RWPE2 (cell line): ENCODE measurements around the gene DHX15.

Experiments
- ATAC-seq: fragments of 200-7000 bp; cut with Tn5 transposase; 3 replicates; pipeline ENCODE4 v1.9.1; 2021; ENCODE audit warnings: low read depth
- DNase-seq: peaks from one replicate; pipeline ENCODE4 v3.0.0-alpha.2; 2020; ENCODE audit warnings: low spot score
- H3K27ac ChIP-seq: fragments of 450-650 bp; 2 replicates; pipeline ENCODE4 v1.5.1; 2017; ENCODE audit warnings: mild to moderate bottlenecking; ENCODE audit not compliant: poor library complexity, severe bottlenecking
- H3K27me3 ChIP-seq: fragments of 250-450 bp; sonication (Bioruptor Pico); 2 replicates; pipeline ENCODE4 v1.5.1; 2021; ENCODE audit warnings: mild to moderate bottlenecking, moderate library complexity; ENCODE audit not compliant: insufficient read depth, poor library complexity, severe bottlenecking
- H3K36me3 ChIP-seq: fragments of 250-450 bp; sonication (Bioruptor Pico); 2 replicates; pipeline ENCODE4 v1.5.1; 2020; ENCODE audit warnings: low read depth, mild to moderate bottlenecking, moderate library complexity
- H3K4me1 ChIP-seq: fragments of 250-450 bp; sonication (Bioruptor Pico); 2 replicates; pipeline ENCODE4 v1.5.1; 2021; ENCODE audit warnings: mild to moderate bottlenecking, moderate library complexity; ENCODE audit not compliant: insufficient read depth, poor library complexity, severe bottlenecking
- H3K4me3 ChIP-seq: fragments of 250-450 bp; sonication (Bioruptor Pico); 2 replicates; pipeline ENCODE4 v1.5.1; 2021; ENCODE audit warnings: mild to moderate bottlenecking, moderate library complexity; ENCODE audit not compliant: severe bottlenecking
- H3K9me3 ChIP-seq: fragments of 250-450 bp; sonication (Bioruptor Pico); 2 replicates; pipeline ENCODE4 v1.5.1; 2021; ENCODE audit warnings: mild to moderate bottlenecking, moderate library complexity; ENCODE audit not compliant: severe bottlenecking
- TF ChIP-seq, protein P1 (sequence below): fragments of 450-650 bp; IDR thresholded peaks from one replicate; pipeline ENCODE4 v1.5.1; 2017; ENCODE audit warnings: mild to moderate bottlenecking, moderate library complexity; ENCODE audit not compliant: poor library complexity, severe bottlenecking

The DHX15 gene

DNA sequence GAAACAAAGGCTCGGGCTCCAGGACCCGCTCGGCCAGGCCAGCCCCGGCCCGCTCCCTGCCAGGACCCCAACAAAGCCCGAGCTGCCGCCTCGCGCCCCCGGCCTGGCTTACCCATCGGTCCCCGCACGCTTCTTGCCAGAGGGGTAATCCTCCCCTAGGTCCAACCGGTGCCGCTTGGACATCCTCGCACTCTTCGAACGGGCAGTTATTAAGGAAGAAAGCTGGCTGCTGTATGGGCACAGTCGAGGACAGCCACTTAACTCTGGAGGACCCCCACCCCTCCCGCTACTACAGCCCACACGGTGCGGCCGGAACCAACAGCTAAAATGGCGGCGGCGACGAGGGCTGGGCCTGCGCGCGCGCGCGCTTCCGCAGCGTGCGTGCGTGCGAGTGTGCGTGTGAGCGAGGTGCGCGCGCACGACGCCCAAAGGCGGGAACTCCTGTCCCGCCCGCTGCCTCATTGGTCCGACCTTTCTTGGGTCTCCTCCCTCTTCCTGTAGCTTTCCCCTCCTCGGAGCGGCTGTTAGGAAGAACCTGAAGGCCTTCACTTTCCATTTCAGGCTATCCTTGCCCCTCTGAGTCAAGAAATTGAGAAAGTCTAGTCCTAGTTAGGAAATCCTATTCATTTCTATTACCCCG lies at the start of gene DHX15:
TSS of gene DHX15 (minus strand) at position 344 of the 640 bp plus-strand sequence. CDS start at position 183, 161 bp downstream.
- TF ChIP-seq, protein P1, sequence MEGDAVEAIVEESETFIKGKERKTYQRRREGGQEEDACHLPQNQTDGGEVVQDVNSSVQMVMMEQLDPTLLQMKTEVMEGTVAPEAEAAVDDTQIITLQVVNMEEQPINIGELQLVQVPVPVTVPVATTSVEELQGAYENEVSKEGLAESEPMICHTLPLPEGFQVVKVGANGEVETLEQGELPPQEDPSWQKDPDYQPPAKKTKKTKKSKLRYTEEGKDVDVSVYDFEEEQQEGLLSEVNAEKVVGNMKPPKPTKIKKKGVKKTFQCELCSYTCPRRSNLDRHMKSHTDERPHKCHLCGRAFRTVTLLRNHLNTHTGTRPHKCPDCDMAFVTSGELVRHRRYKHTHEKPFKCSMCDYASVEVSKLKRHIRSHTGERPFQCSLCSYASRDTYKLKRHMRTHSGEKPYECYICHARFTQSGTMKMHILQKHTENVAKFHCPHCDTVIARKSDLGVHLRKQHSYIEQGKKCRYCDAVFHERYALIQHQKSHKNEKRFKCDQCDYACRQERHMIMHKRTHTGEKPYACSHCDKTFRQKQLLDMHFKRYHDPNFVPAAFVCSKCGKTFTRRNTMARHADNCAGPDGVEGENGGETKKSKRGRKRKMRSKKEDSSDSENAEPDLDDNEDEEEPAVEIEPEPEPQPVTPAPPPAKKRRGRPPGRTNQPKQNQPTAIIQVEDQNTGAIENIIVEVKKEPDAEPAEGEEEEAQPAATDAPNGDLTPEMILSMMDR = no peak
- peak; percentile 95 for DNase-seq
- peak; percentile 93 for ATAC-seq
- peak within 1 kb of the TSS; percentile 86 for H3K27ac ChIP-seq
- H3K4me3 ChIP-seq = peak within 1 kb of the TSS; percentile 93
- peaks cover 6% of the 10 kb centered on the region for H3K4me1 ChIP-seq
- peaks cover 36% of the 10 kb centered on the region for H3K36me3 ChIP-seq
- no peaks in the 10 kb centered on the region for H3K27me3 ChIP-seq
- no peaks in the 10 kb centered on the region for H3K9me3 ChIP-seq

DNA sequence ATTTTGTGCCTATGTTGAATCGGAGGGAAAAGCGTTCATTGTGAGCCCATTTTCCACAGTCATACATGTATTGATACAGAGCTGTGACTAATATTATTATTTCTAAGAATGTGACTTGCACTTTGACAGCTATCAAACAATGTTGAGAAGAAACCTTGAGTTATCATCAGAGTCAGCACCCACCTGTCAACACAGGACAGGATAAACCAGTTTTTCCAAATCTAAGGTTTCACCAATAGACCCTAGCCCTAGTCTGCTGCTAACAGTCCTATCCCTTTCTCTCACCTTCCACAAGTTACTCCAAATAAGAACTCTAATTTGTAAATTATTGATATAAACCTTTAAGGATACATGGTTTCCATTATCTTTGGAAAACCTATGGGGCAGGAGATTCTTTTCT lies 47.7 kb upstream of the DHX15 start:
- Histone ChIP-seq H3K36me3 (no peaks in the 10 kb centered on the region), H3K4me1 (no peaks in the 10 kb centered on the region), H3K4me3 (no peak overlapping the region), H3K27ac (no peak overlapping the region), H3K27me3 (no peaks in the 10 kb centered on the region), H3K9me3 (no peaks in the 10 kb centered on the region)
- ATAC-seq (no peak), DNase-seq (no peak)
- TF ChIP-seq, protein P1 = no peak

DNA sequence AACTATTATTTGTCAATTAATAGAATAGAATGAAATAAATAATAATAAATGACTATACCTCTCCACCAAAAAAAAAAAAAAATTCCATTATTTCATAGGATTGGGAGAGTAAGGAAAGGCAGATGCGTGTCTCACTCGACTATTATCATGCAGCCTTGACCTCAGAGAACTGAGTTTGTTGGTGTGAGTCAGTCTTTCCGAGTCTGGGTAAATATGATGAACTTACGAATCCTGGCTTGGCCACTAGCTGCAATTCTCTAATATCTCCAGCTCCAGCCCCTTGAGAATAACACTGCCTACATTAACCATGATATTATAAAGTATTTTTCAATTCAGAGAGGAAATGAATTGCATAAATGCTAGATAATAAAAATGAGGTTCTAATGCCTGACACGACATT lies 46.6 kb upstream of the DHX15 start:
- DNase-seq (no peak), ATAC-seq (no peak)
- TF ChIP-seq, protein P1 = no peak
- H3K4me1 ChIP-seq = no peaks in the 10 kb centered on the region
- no peaks in the 10 kb centered on the region for H3K9me3 ChIP-seq
- no peaks in the 10 kb centered on the region for H3K27me3 ChIP-seq
- no peak overlapping the region for H3K4me3 ChIP-seq
- no peak overlapping the region for H3K27ac ChIP-seq
- no peaks in the 10 kb centered on the region for H3K36me3 ChIP-seq

DNA sequence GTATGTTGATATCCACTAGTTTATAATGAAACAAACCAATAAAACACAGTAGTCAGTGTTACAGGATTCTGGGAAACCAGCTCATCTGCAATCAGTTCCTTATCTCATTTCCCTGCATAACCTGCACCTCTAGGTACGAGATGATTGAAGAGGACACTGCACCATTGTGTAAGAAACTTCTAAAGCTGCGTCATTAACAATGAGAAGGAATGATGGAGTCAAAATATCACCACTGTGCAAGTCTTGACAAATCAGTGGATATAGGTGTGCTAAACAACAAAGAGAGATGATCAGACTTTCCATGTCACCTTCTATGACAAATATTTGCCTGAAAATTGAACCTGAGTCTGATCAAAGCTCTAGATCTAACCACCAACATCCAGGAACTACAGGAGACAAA lies 40.7 kb upstream of the DHX15 start:
- DNase-seq = no peak
- no peak for ATAC-seq
- Histone ChIP-seq H3K4me3 (no peak overlapping the region), H3K27me3 (no peaks in the 10 kb centered on the region), H3K27ac (no peak overlapping the region), H3K9me3 (peaks cover 8% of the 10 kb centered on the region), H3K36me3 (no peaks in the 10 kb centered on the region), H3K4me1 (no peaks in the 10 kb centered on the region)
- TF ChIP-seq, protein P1 = no peak

DNA sequence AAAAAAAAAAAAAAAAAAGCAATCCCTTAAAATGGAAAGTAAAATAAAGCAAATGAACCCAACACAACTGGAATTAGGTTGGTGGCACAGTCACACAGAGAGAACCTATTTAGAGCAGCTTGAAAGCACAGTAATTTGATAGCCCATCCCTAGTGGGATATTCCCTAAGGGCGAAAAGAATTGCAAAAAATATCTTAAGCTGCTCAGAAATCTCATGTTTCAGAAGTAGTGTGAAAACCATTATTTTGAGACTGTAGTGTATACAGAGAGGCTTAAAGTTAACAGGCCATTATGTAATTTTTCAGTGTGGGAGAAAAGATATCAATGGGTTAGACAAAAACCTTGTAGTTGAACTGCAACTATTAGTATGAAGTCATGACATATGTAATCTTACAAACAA lies 40.0 kb upstream of the DHX15 start:
- H3K4me1 ChIP-seq = no peaks in the 10 kb centered on the region
- TF ChIP-seq, protein P1 = no peak
- H3K4me3 ChIP-seq = no peak overlapping the region
- H3K9me3 ChIP-seq = peaks cover 8% of the 10 kb centered on the region
- no peaks in the 10 kb centered on the region for H3K36me3 ChIP-seq
- ATAC-seq = no peak
- DNase-seq = no peak
- H3K27me3 ChIP-seq = no peaks in the 10 kb centered on the region
- no peak overlapping the region for H3K27ac ChIP-seq
